Activated B cell treated with CpG ODN at 0.5 μM for 24 hours (primary cell): ENCODE results near the gene PTGFRN. TPM values are rescaled to one million over a fixed set of nuclear protein-coding genes. Genes with fewer than 3 reads are reported as not detected.

ENCODE experiments used
- ATAC-seq: fragments of 200-7000 bp; cut with Tn5 transposase; one replicate; pipeline ENCODE4 v1.10.0; 2021; ENCODE audit warnings: low read depth, mild to moderate bottlenecking, moderate library complexity
- CTCF ChIA-PET: fragments of 350-600 bp; sonication (Branson Sonifier 250); formaldehyde crosslinking; loops from one replicate; lab custom pipeline; 2021; ENCODE audit warnings: antibody characterized with exemption; lab: Charles Lee
- POLR2A ChIA-PET: fragments of 350-600 bp; sonication (Branson Sonifier 250); formaldehyde crosslinking; loops from one replicate; lab custom pipeline; 2021; ENCODE audit warnings: antibody characterized with exemption; lab: Charles Lee
- DNase-seq: peaks from one replicate; pipeline ENCODE4 v3.0.0; 2022
- H3K27ac Mint-ChIP-seq: one replicate; pipeline ENCODE4 v1.8.0; 2020; ENCODE audit warnings: mixed read lengths
- H3K27me3 Mint-ChIP-seq: one replicate; pipeline ENCODE4 v1.8.0; 2021; ENCODE audit warnings: mixed read lengths
- H3K36me3 Mint-ChIP-seq: one replicate; pipeline ENCODE4 v1.8.0; 2021; ENCODE audit warnings: low read depth, mixed read lengths
- H3K4me1 Mint-ChIP-seq: one replicate; pipeline ENCODE4 v1.8.0; 2021; ENCODE audit warnings: mixed read lengths
- H3K4me3 Mint-ChIP-seq: one replicate; pipeline ENCODE4 v1.8.0; 2020; ENCODE audit warnings: mild to moderate bottlenecking, mixed read lengths
- H3K9me3 Mint-ChIP-seq: one replicate; pipeline ENCODE4 v1.8.0; 2020; ENCODE audit warnings: mixed read lengths
- CTCF ChIP-seq: fragments of 200-600 bp; IDR thresholded peaks from one replicate; pipeline ENCODE4 v1.8.0; 2022; ENCODE audit warnings: antibody characterized with exemption, mild to moderate bottlenecking
- intact Hi-C: fragments of 100-400 bp; cut with micrococcal nuclease; formaldehyde crosslinking; loops from one replicate; pipeline ENCODE4 v1.15.1; 2024
- total RNA-seq: library from RNA; stranded (reverse); gene quantifications from 2 replicates; pipeline ENCODE4 v1.2.3, GENCODE V29; 2022

PTGFRN gene
- total RNA-seq, 1 donor from 2014 or later = not detected

- H3K4me3 Mint-ChIP-seq = no peak overlapping the region
- H3K4me1 Mint-ChIP-seq = peaks cover 4% of the 10 kb centered on the region
- ATAC-seq = no peak
- DNase-seq = no peak
- intact Hi-C loops = no loop called here
- H3K27me3 Mint-ChIP-seq = peaks cover 13% of the 10 kb centered on the region
- TF ChIP-seq CTCF = no peak
- no peaks in the 10 kb centered on the region for H3K36me3 Mint-ChIP-seq
- ChIA-PET CTCF (no interaction called here), POLR2A (no interaction called here)
- no peaks in the 10 kb centered on the region for H3K9me3 Mint-ChIP-seq
- H3K27ac Mint-ChIP-seq = no peak overlapping the region
Measured at GRCh38 chr1:116912846-116913245, 3.1 kb downstream of the PTGFRN start.

- DNase-seq = no peak
- no peak for TF ChIP-seq CTCF
- intact Hi-C loops = no loop called here
- ChIA-PET CTCF (no interaction called here), POLR2A (no interaction called here)
- H3K4me1 Mint-ChIP-seq = peaks cover 4% of the 10 kb centered on the region
- H3K9me3 Mint-ChIP-seq = no peaks in the 10 kb centered on the region
- H3K4me3 Mint-ChIP-seq = no peak overlapping the region
- H3K27me3 Mint-ChIP-seq = peaks cover 6% of the 10 kb centered on the region
- H3K27ac Mint-ChIP-seq = no peak overlapping the region
- H3K36me3 Mint-ChIP-seq = no peaks in the 10 kb centered on the region
- no peak for ATAC-seq
Measured at GRCh38 chr1:116913941-116914340, 4.2 kb downstream of the PTGFRN start.

GRCh38 chr1:116914667-116915066 is 5.0 kb downstream of the PTGFRN start:
- H3K36me3 Mint-ChIP-seq = no peaks in the 10 kb centered on the region
- ATAC-seq (no peak), DNase-seq (no peak)
- no peaks in the 10 kb centered on the region for H3K9me3 Mint-ChIP-seq
- POLR2A ChIA-PET = no interaction called here
- no peak overlapping the region for H3K4me3 Mint-ChIP-seq
- no peaks in the 10 kb centered on the region for H3K4me1 Mint-ChIP-seq
- CTCF ChIA-PET = no interaction called here
- no peak overlapping the region for H3K27ac Mint-ChIP-seq
- H3K27me3 Mint-ChIP-seq = no peaks in the 10 kb centered on the region
- intact Hi-C loops = no loop called here
- no peak for TF ChIP-seq CTCF

- no peaks in the 10 kb centered on the region for H3K4me1 Mint-ChIP-seq
- H3K9me3 Mint-ChIP-seq = no peaks in the 10 kb centered on the region
- CTCF ChIA-PET = no interaction called here
- no peak overlapping the region for H3K4me3 Mint-ChIP-seq
- no peak for DNase-seq
- no peak for ATAC-seq
- H3K36me3 Mint-ChIP-seq = no peaks in the 10 kb centered on the region
- no peaks in the 10 kb centered on the region for H3K27me3 Mint-ChIP-seq
- no peak for TF ChIP-seq CTCF
- intact Hi-C loops = no loop called here
- POLR2A ChIA-PET = no interaction called here
- H3K27ac Mint-ChIP-seq = no peak overlapping the region
Measured at GRCh38 chr1:116915086-116915661, 5.5 kb downstream of the PTGFRN start.

- no peaks in the 10 kb centered on the region for H3K36me3 Mint-ChIP-seq
- H3K27me3 Mint-ChIP-seq = no peaks in the 10 kb centered on the region
- ATAC-seq = no peak
- TF ChIP-seq CTCF = no peak
- H3K27ac Mint-ChIP-seq = no peak overlapping the region
- no peak overlapping the region for H3K4me3 Mint-ChIP-seq
- no peaks in the 10 kb centered on the region for H3K4me1 Mint-ChIP-seq
- CTCF ChIA-PET = no interaction called here
- no peak for DNase-seq
- POLR2A ChIA-PET = no interaction called here
- intact Hi-C loops = no loop called here
- H3K9me3 Mint-ChIP-seq = no peaks in the 10 kb centered on the region
Measured at GRCh38 chr1:116916002-116916401, 6.3 kb downstream of the PTGFRN start.
